Endothelial cell of umbilical vein (primary cell): ENCODE measurements around the gene SLC10A7. TPM values are rescaled to one million over a fixed set of nuclear protein-coding genes. Genes with fewer than 3 reads are reported as not detected.

Experiments
- BruUV-seq: library from RNA; stranded (reverse); fragments of 400-500 nt; replicated peaks from 2 replicates; lab custom pipeline; 2021; lab: Mats Ljungman, UMichigan
- CTCF ChIA-PET: fragments of 300-600, 350-600 bp; sonication (Branson Sonifier 250); formaldehyde crosslinking; loops from one replicate; lab custom pipeline; 2021; ENCODE audit warnings: antibody characterized with exemption, inconsistent platforms; lab: Charles Lee
- POLR2A ChIA-PET: fragments of 300-600, 350-600 bp; sonication (Branson Sonifier 250); formaldehyde crosslinking; loops from one replicate; lab custom pipeline; 2021; ENCODE audit warnings: antibody characterized with exemption, inconsistent platforms; lab: Charles Lee
- DNase-seq: peaks from one replicate; pipeline ENCODE4 v3.0.0-alpha.2; 2011; ENCODE audit warnings: low read depth, low spot score
- FAIRE-seq: peaks from 2 replicates; lab custom pipeline; 2011; peaks lifted over from hg19 to GRCh38; lab: Jason Lieb, UNC
- H2AFZ ChIP-seq: 2 replicates; pipeline ENCODE4 v1.6.0; 2012; ENCODE audit warnings: low read depth, low read length, control low read depth, inconsistent platforms
- H3K27ac ChIP-seq: 2 replicates; pipeline ENCODE4 v1.5.1; 2011; ENCODE audit warnings: low read depth, mild to moderate bottlenecking, control low read depth, low read length, moderate library complexity; ENCODE audit not compliant: insufficient read depth
- H3K27me3 ChIP-seq, 2 experiments: 2 replicates each; pipeline versions ENCODE4 v1.6.0 to v1.6.1; 2011; ENCODE audit warnings: low read length in 2 of 2, mixed read lengths in 1 of 2; ENCODE audit not compliant: control insufficient read depth in 2 of 2, insufficient read depth in 2 of 2
- H3K36me3 ChIP-seq, 2 experiments: 2 replicates in 1 of 2; 3 replicates in 1 of 2; pipeline ENCODE4 v1.5.1; 2011; ENCODE audit warnings: low read length in 2 of 2, mild to moderate bottlenecking in 1 of 2, moderate library complexity in 1 of 2; ENCODE audit not compliant: control insufficient read depth in 2 of 2, insufficient read depth in 2 of 2; ENCODE audit errors: extremely low read depth in 1 of 2
- H3K4me1 ChIP-seq: 3 replicates; pipeline ENCODE4 v1.5.1; 2011; ENCODE audit warnings: mild to moderate bottlenecking, low read length; ENCODE audit not compliant: control insufficient read depth, insufficient read depth; ENCODE audit errors: extremely low read depth
- H3K4me2 ChIP-seq: 2 replicates; pipeline ENCODE4 v1.6.1; 2011; ENCODE audit warnings: low read length, control low read depth, mixed read lengths; ENCODE audit not compliant: insufficient read depth
- H3K4me3 ChIP-seq, 3 experiments: fragments of 200-600 bp in 1 of 3; sonication (generic), shearing (Covaris generic) in 1 of 3; replicated peaks in 1 of 3; 2 replicates each; pipeline ENCODE4 v1.5.1; 2011 to 2016; ENCODE audit warnings: control low read depth in 3 of 3, low read length in 3 of 3, mild to moderate bottlenecking in 2 of 3, inconsistent platforms in 1 of 3, low read depth in 1 of 3, moderate library complexity in 1 of 3; ENCODE audit not compliant: insufficient read depth in 1 of 3
- H3K79me2 ChIP-seq: 2 replicates; pipeline ENCODE4 v1.6.0; 2012; ENCODE audit warnings: low read length, inconsistent platforms; ENCODE audit not compliant: control insufficient read depth, insufficient read depth
- H3K9ac ChIP-seq: replicated peaks from 2 replicates; pipeline ENCODE3; 2011; ENCODE audit warnings: low read length, control low read depth; ENCODE audit not compliant: insufficient read depth; ENCODE audit errors: extremely low read depth
- H3K9me1 ChIP-seq: replicated peaks from 3 replicates; pipeline ENCODE4 v1.6.0; 2011; ENCODE audit warnings: mild to moderate bottlenecking, low read length; ENCODE audit not compliant: control insufficient read depth, insufficient read depth; ENCODE audit errors: extremely low read depth
- H3K9me3 ChIP-seq: replicated peaks from 2 replicates; pipeline ENCODE4 v1.5.1; 2012; ENCODE audit warnings: low read length, inconsistent platforms; ENCODE audit not compliant: control insufficient read depth, insufficient read depth
- H4K20me1 ChIP-seq: replicated peaks from 2 replicates; pipeline ENCODE3; 2011; ENCODE audit warnings: mild to moderate bottlenecking, low read length; ENCODE audit not compliant: control insufficient read depth, insufficient read depth; ENCODE audit errors: extremely low read depth
- CTCF ChIP-seq, 2 donors: IDR thresholded peaks; 1 replicate in 1 of 2; 2 replicates in 1 of 2; pipeline ENCODE4 v1.5.1; 2011; ENCODE audit warnings: low read length in 2 of 2, mild to moderate bottlenecking in 2 of 2, moderate library complexity in 2 of 2, control low read depth in 1 of 2, inconsistent platforms in 1 of 2, low read depth in 1 of 2; ENCODE audit not compliant: insufficient read depth in 1 of 2; ENCODE audit errors: extremely low read depth in 1 of 2
- EZH2 ChIP-seq: IDR thresholded peaks from 2 replicates; pipeline ENCODE4 v1.6.1; 2012; ENCODE audit warnings: borderline replicate concordance, low read depth, mild to moderate bottlenecking, moderate library complexity, low read length, inconsistent platforms; ENCODE audit not compliant: severe bottlenecking
- FOS ChIP-seq: IDR thresholded peaks from 2 replicates; pipeline ENCODE4 v1.6.1; 2011; ENCODE audit warnings: mild to moderate bottlenecking, low read length, moderate library complexity, borderline replicate concordance; ENCODE audit not compliant: insufficient read depth
- GATA2 ChIP-seq: IDR thresholded peaks from 2 replicates; pipeline ENCODE4 v1.7.0; 2011; ENCODE audit warnings: low read depth, mild to moderate bottlenecking, moderate library complexity, mixed read lengths, low read length; ENCODE audit not compliant: insufficient read length, insufficient read depth
- JUN ChIP-seq: IDR thresholded peaks from 2 replicates; pipeline ENCODE4 v1.6.1; 2011; ENCODE audit warnings: borderline replicate concordance, low read depth; ENCODE audit not compliant: insufficient read length, insufficient read depth
- MYC ChIP-seq: IDR thresholded peaks from one replicate; pipeline ENCODE4 v1.6.1; 2011; ENCODE audit warnings: mild to moderate bottlenecking, low read depth, low read length
- POLR2A ChIP-seq: IDR thresholded peaks from 2 replicates; pipeline ENCODE4 v1.6.1; 2012; ENCODE audit warnings: low read depth, mild to moderate bottlenecking, control low read depth, low read length
- POLR2AphosphoS5 ChIP-seq: IDR thresholded peaks from 2 replicates; pipeline ENCODE4 v1.6.1; 2012; ENCODE audit warnings: low read depth, mild to moderate bottlenecking, control low read depth, low read length, moderate library complexity; ENCODE audit not compliant: insufficient read depth
- dilution Hi-C: fragments of 300-500 bp; cut with MboI; formaldehyde crosslinking; loops from one replicate; pipeline ENCODE4 v1.15.0; 2019; ENCODE audit warnings: low sequenced_read_pairs; ENCODE audit not compliant: extremely low pct_ligation_motif_present
- intact Hi-C: fragments of 100-400 bp; cut with micrococcal nuclease; formaldehyde crosslinking; loops from one replicate; pipeline ENCODE4 v1.10.0; 2022
- polyA plus RNA-seq, 4 experiments: library from polyadenylated mRNA; depleted of rRNA in 3 of 4; stranded (reverse) in 3 of 4; unstranded in 1 of 4; fragments of >200 nt; gene quantifications; 2 replicates each; pipeline versions ENCODE4 v1.2.1 to v1.2.3, GENCODE V29; 2011 to 2012; ENCODE audit warnings: missing spikeins in 1 of 4
- total RNA-seq: library from RNA; stranded (reverse); gene quantifications from 2 replicates; pipeline ENCODE4 v1.2.3, GENCODE V29; 2021
- TF ChIP-seq, protein P1 (sequence below): IDR thresholded peaks from 2 replicates; pipeline ENCODE4 v1.6.1; 2011; ENCODE audit not compliant: insufficient read depth, insufficient read length

The SLC10A7 gene
- total and polyA plus RNA-seq, 2 donors (not counting 3 experiments of a cell fraction or from before 2014, with no cell fraction given), result 13.6 to 20.4 TPM

GRCh38 chr4:146333187-146333894, 188.4 kb downstream of the SLC10A7 start:
- CTCF ChIA-PET, result interaction anchor here (1.5 kb wide), 1 partner anchor 37 kb away, joined by 3 read pairs; no protein-coding TSS in a partner anchor
- H3K9me1 ChIP-seq, result no peaks in the 10 kb centered on the region
- H3K27me3 ChIP-seq, result no peaks in the 10 kb centered on the region
- H3K9ac ChIP-seq, result no peak overlapping the region
- no peak overlapping the region for H3K4me2 ChIP-seq
- DNase-seq (no peak), FAIRE-seq (no peak)
- POLR2A ChIA-PET, result no interaction called here
- H4K20me1 ChIP-seq, result no peaks in the 10 kb centered on the region
- no TSS peak for BruUV-seq
- no peak overlapping the region for H3K4me3 ChIP-seq
- dilution Hi-C loops, result no loop called here
- H3K27ac ChIP-seq, result no peak overlapping the region
- H3K9me3 ChIP-seq, result no peaks in the 10 kb centered on the region
- no peaks in the 10 kb centered on the region for H3K79me2 ChIP-seq
- no peaks in the 10 kb centered on the region for H3K36me3 ChIP-seq
- TF ChIP-seq EZH2, result no peak
- TF ChIP-seq POLR2A, result no peak
- TF ChIP-seq, protein P1, sequence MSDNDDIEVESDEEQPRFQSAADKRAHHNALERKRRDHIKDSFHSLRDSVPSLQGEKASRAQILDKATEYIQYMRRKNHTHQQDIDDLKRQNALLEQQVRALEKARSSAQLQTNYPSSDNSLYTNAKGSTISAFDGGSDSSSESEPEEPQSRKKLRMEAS, result no peak
- TF ChIP-seq GATA2, result no peak
- TF ChIP-seq FOS, result no peak
- no peak for TF ChIP-seq MYC
- no peak for TF ChIP-seq CTCF (IDR thresholded peaks at IDR 0.05; ENCODE audit: extremely low read depth in 1 of 2, insufficient read depth in 1 of 2, low read depth in 1 of 2, low read length in 2 of 2)
- no peak for TF ChIP-seq POLR2AphosphoS5
- no peak for TF ChIP-seq JUN
- H3K4me1 ChIP-seq, result peaks cover 49% of the 10 kb centered on the region
- intact Hi-C loops, result loop anchor here (5.0 kb wide), 1 partner anchor 156 kb away; the partner anchor contains the start of gene LSM6
- no peak overlapping the region for H2AFZ ChIP-seq
